Measurements from ENCODE around the gene BEST1.

DNA sequence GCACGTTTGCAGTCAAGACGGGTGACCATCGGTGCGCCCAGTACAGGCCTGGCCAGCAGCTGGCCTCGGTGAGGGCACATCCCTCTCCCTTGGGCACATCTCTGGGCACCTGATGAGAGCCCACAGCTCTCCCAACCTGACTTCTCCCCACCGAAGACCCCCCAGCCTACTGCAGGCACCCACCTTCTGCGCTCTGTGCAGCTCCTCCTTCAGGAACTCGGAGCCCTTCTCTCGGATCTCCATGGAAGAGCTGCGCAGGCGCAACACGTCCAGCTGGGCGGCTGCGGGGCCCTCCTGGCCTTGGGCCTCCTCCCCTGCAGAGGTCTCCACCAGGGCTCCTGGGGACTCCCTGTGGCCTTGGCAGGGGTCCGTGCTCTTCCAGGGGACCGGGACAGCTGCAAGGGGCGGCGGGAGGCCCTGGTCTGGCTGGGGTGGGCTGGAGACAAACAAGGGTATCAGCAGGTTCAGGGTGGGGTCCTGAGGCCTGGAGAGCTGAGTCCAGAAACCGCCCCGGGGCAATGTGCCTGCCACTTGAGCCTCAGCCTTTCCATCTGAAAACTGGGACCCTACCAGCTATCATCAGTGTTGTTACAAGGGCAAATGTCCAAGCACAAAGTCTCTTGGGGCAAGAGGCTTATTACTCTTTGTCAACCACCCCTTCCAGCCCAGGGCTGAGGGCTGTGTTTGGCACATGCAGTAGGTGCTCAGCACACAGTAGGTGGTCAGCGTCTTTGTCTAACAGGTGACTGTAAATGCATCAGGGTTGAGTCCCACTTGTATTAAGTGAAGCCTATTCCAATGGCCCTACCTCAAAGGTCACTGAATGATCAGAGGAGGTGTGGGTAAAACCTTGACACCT is 42.1 kb upstream of the BEST1 start:
- no peak for TF ChIP-seq EZH2phosphoT487 (IDR thresholded peaks at IDR 0.05; ENCODE audit: borderline replicate concordance, low read depth, low read length)
- TF ChIP-seq, protein P1, sequence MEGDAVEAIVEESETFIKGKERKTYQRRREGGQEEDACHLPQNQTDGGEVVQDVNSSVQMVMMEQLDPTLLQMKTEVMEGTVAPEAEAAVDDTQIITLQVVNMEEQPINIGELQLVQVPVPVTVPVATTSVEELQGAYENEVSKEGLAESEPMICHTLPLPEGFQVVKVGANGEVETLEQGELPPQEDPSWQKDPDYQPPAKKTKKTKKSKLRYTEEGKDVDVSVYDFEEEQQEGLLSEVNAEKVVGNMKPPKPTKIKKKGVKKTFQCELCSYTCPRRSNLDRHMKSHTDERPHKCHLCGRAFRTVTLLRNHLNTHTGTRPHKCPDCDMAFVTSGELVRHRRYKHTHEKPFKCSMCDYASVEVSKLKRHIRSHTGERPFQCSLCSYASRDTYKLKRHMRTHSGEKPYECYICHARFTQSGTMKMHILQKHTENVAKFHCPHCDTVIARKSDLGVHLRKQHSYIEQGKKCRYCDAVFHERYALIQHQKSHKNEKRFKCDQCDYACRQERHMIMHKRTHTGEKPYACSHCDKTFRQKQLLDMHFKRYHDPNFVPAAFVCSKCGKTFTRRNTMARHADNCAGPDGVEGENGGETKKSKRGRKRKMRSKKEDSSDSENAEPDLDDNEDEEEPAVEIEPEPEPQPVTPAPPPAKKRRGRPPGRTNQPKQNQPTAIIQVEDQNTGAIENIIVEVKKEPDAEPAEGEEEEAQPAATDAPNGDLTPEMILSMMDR (conservative IDR thresholded peaks at IDR 0.05; ENCODE audit: low read length): no peak

Measured in OCI-LY7 (cell line).